Stimulated activated CD4-positive, alpha-beta T cell treated with anti-CD3 and anti-CD28 coated beads, Interleukin-4, amount 100 ng/mL, for 24 hours (primary cell): ENCODE data around the gene GLIPR2.
"Not testable (repeated sequence)": the region's sequence is repeated elsewhere in the genome, so short reads cannot be mapped to it uniquely, and the experiment has no call there.

Experiments
- DNase-seq: peaks from one replicate; pipeline ENCODE4 v3.0.0-alpha.2; 2020

The GLIPR2 gene

GRCh38 chr9:36125062-36125855 lies 11.3 kb upstream of the GLIPR2 start:
- no peak for DNase-seq

GRCh38 chr9:36126016-36126730 lies 10.4 kb upstream of the GLIPR2 start:
- DNase-seq = no peak

GRCh38 chr9:36127652-36128244 lies 8.8 kb upstream of the GLIPR2 start:
- DNase-seq = no peak

- no peak for DNase-seq
Observed at GRCh38 chr9:36128349-36128748, 8.2 kb upstream of the GLIPR2 start.

GRCh38 chr9:36129139-36129538 lies 7.4 kb upstream of the GLIPR2 start:
- DNase-seq = no peak

GRCh38 chr9:36131666-36132065 lies 4.9 kb upstream of the GLIPR2 start:
- DNase-seq = not testable (repeated sequence)

- DNase-seq = no peak
Observed at GRCh38 chr9:36132086-36132485, 4.4 kb upstream of the GLIPR2 start.

GRCh38 chr9:36134761-36135505 lies 1.6 kb upstream of the GLIPR2 start:
- DNase-seq = no peak

GRCh38 chr9:36135741-36136271 lies 727 bp upstream of the GLIPR2 start:
- DNase-seq = no peak

- DNase-seq = no peak
Observed at GRCh38 chr9:36136894-36137391, 410 bp downstream of the GLIPR2 start.

GRCh38 chr9:36137392-36138004 lies 965 bp downstream of the GLIPR2 start:
- no peak for DNase-seq

GRCh38 chr9:36138496-36138895 lies 2.0 kb downstream of the GLIPR2 start:
- no peak for DNase-seq

- DNase-seq = no peak
Observed at GRCh38 chr9:36138901-36139300, 2.4 kb downstream of the GLIPR2 start.

- DNase-seq = no peak
Observed at GRCh38 chr9:36140086-36141084, 3.9 kb downstream of the GLIPR2 start.

- no peak for DNase-seq
Observed at GRCh38 chr9:36141288-36141687, 4.8 kb downstream of the GLIPR2 start.

- no peak for DNase-seq
Observed at GRCh38 chr9:36141761-36142160, 5.2 kb downstream of the GLIPR2 start.

GRCh38 chr9:36142510-36143244 lies 6.1 kb downstream of the GLIPR2 start:
- DNase-seq = no peak

- DNase-seq = no peak
Observed at GRCh38 chr9:36143245-36143641, 6.7 kb downstream of the GLIPR2 start.

GRCh38 chr9:36144309-36145232 lies 8.0 kb downstream of the GLIPR2 start:
- DNase-seq = no peak
